Forelimb muscle (tissue), 1 donor: Measurements from ENCODE around the gene IL18R1. TPM values are rescaled to one million over a fixed set of nuclear protein-coding genes. Genes with fewer than 3 reads are reported as not detected.

Experiments
- DNase-seq: peaks from one replicate; pipeline ENCODE4 v3.0.0-alpha.2; 2013; ENCODE audit warnings: low read depth
- polyA plus RNA-seq: library from polyadenylated mRNA; unstranded; fragments of 120-200 nt; gene quantifications from one replicate; pipeline ENCODE4 v1.2.1, GENCODE V29; 2013; ENCODE audit not compliant: insufficient read length

IL18R1 gene
- polyA plus RNA-seq, 1 donor, result 0.57 TPM

GRCh38 chr2:102387763-102388546 lies 32.4 kb downstream of the IL18R1 start:
- no peak for DNase-seq

- no peak for DNase-seq
These were observed 36.0 kb downstream of the IL18R1 start for GRCh38 chr2:102391565-102391964.

GRCh38 chr2:102392096-102392495 lies 36.5 kb downstream of the IL18R1 start:
- no peak for DNase-seq

GRCh38 chr2:102392942-102393341 lies 37.3 kb downstream of the IL18R1 start:
- DNase-seq, result no peak

- no peak for DNase-seq
These were observed 40.4 kb downstream of the IL18R1 start for GRCh38 chr2:102396012-102396411.

- no peak for DNase-seq
These were observed 41.6 kb downstream of the IL18R1 start for GRCh38 chr2:102397209-102397608.

GRCh38 chr2:102399499-102400141 lies 44.0 kb downstream of the IL18R1 start:
- no peak for DNase-seq

- no peak for DNase-seq
These were observed 45.9 kb downstream of the IL18R1 start for GRCh38 chr2:102401456-102401855.

- DNase-seq, result no peak
These were observed 46.3 kb downstream of the IL18R1 start for GRCh38 chr2:102401865-102402264.

GRCh38 chr2:102410952-102411351 lies 55.4 kb downstream of the IL18R1 start:
- DNase-seq, result no peak

GRCh38 chr2:102412199-102412598 lies 56.6 kb downstream of the IL18R1 start:
- DNase-seq, result no peak

- no peak for DNase-seq
These were observed 62.4 kb downstream of the IL18R1 start for GRCh38 chr2:102417946-102418345.

GRCh38 chr2:102418421-102418961 lies 62.9 kb downstream of the IL18R1 start:
- DNase-seq, result no peak

- DNase-seq, result no peak
These were observed 64.7 kb downstream of the IL18R1 start for GRCh38 chr2:102420290-102420689.

GRCh38 chr2:102421890-102422759 lies 66.5 kb downstream of the IL18R1 start:
- DNase-seq, result no peak

GRCh38 chr2:102422910-102423309 lies 67.3 kb downstream of the IL18R1 start, which contains the start of gene IL18RAP:
Gene IL18RAP (plus strand): TSS chr2:102423160. CDS start chr2:102423278, 118 bp downstream.
- DNase-seq, result no peak

- no peak for DNase-seq
These were observed 67.8 kb downstream of the IL18R1 start for GRCh38 chr2:102423368-102423767.

- no peak for DNase-seq
These were observed 69.2 kb downstream of the IL18R1 start for GRCh38 chr2:102424754-102425153.

GRCh38 chr2:102425441-102426132 lies 70.0 kb downstream of the IL18R1 start:
- no peak for DNase-seq

GRCh38 chr2:102427249-102427648 lies 71.7 kb downstream of the IL18R1 start:
- DNase-seq, result no peak

GRCh38 chr2:102428573-102428972 lies 73.0 kb downstream of the IL18R1 start:
- no peak for DNase-seq
